Cerebellar cortex (tissue), 1 donor: ENCODE results near the gene HNRNPH1.
"Not testable (repeated sequence)": the region's sequence is repeated elsewhere in the genome, so short reads cannot be mapped to it uniquely, and the experiment has no call there.

Source experiments
- DNase-seq: peaks from one replicate; pipeline ENCODE4 v3.0.0-alpha.2; 2015; ENCODE audit warnings: low spot score

The HNRNPH1 gene, protein sequence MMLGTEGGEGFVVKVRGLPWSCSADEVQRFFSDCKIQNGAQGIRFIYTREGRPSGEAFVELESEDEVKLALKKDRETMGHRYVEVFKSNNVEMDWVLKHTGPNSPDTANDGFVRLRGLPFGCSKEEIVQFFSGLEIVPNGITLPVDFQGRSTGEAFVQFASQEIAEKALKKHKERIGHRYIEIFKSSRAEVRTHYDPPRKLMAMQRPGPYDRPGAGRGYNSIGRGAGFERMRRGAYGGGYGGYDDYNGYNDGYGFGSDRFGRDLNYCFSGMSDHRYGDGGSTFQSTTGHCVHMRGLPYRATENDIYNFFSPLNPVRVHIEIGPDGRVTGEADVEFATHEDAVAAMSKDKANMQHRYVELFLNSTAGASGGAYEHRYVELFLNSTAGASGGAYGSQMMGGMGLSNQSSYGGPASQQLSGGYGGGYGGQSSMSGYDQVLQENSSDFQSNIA

DNA sequence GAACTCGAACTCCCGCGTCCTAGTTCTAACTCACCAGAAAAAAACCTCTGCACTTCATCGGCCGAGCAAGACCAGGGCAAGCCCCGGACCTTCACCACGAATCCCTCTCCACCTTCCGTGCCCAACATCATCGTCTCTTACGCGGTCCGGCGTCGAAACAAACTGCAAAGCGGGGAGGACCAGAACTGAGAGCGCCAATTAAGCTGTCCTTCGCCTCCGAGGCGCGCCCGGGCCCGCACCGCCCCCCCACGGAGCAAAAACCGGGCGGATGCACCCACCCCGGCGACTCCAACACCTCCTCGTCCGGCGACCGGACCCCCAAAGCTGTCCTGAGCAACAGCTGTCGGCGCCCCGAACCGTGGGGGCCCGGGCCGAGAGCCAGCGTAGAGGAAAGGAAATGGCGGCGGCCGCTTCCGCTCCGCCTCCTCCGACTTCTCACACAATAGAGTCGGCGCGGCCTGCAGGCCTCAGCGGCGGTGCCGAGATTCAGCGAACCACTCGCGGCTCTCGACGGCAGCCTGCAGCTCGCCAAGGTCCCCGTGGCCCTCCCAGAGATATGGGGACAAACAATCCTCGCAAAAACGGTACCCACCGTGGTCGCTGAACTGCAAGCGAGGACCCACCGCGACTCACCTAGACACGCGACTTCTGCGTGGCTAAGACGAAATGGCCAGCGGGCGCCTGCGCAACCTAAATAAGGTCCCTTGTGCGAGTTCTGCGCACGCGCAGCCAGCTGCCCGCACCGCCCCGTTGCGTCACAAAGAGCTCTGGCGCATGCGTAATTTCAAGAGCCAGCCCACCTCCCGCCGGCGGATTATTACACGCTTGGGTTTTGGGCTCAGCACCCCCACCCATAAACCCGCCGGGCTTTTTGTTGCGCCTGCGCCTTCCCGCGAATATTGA is at the start of gene HNRNPH1:
TSS of gene HNRNPH1 (minus strand) at position 669 of the 903 bp plus-strand sequence. CDS start at position 131, 538 bp downstream.
- DNase-seq: peak; percentile 99

DNA sequence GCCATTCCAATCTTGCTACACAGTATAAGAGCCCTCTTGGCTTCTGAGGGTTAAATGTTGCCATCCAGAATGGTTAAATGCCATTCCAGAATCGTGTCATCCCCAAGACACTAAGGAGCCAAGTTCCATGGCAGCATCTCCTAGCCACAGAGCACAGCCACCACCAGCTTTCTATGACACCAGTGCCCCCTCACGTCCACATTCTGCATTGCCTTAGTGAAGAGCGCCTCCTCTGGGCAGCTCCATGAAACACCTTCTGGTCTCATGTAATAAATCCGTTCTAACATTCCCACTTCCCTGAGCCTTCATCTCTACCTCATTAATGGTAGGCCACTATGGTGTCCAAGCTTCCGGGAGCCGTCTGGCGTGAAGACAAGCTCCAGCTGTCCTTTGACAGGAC is 44.9 kb upstream of the HNRNPH1 start:
- peak; percentile 57 for DNase-seq

DNA sequence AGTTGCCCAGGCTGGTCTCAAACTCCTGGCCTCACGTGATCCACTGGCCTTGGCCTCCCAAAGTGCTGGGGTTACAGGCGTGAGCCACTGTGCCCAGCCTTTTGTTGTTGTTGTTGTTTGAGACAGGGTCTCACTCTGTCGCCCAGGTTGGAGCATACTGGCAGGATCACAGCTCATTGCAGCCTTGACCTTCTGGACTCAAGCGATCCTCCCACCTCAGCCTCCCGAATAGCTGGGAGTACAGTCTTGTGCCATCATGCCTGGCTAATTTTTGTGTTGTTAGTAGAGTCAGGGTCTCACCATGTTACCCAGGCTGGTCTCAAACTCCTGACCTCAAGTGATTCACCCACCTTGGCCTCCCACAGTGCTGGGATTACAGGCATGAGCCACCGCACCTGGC is 38.2 kb upstream of the HNRNPH1 start:
- DNase-seq: not testable (repeated sequence)

DNA sequence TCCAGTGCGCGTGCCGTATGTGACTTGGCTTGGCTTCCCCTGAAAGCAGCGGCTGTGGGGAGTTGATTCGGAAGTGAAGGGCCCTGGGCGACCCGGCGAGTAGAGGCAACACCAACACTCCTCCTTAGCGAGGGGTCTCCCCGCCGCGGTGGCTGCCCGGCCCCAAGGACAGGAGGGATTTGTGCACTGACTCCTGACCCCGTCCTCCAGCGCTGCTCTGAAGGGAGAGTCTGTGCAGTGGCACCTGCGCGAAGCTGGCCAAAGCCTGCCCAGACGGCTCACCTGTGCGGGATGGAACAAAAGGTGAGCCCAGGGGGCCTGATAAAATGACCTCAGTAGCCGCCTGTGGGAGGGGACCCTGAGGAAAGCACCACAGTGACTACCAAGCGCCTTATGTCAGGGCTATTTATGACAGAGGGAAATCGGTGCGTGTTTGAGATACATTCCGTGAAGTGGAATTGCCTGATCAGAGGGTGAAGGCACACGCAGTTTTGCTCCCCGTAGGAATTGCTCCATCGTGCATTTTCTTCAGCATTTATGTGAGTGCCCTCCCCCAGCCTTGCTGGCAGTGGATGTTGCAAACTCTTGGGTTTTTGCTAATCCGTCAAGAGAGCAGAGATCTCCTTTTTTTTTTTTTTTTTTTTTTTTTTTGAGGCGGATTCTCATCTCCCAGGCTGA is 34.8 kb upstream of the HNRNPH1 start:
- peak; percentile 25 for DNase-seq

DNA sequence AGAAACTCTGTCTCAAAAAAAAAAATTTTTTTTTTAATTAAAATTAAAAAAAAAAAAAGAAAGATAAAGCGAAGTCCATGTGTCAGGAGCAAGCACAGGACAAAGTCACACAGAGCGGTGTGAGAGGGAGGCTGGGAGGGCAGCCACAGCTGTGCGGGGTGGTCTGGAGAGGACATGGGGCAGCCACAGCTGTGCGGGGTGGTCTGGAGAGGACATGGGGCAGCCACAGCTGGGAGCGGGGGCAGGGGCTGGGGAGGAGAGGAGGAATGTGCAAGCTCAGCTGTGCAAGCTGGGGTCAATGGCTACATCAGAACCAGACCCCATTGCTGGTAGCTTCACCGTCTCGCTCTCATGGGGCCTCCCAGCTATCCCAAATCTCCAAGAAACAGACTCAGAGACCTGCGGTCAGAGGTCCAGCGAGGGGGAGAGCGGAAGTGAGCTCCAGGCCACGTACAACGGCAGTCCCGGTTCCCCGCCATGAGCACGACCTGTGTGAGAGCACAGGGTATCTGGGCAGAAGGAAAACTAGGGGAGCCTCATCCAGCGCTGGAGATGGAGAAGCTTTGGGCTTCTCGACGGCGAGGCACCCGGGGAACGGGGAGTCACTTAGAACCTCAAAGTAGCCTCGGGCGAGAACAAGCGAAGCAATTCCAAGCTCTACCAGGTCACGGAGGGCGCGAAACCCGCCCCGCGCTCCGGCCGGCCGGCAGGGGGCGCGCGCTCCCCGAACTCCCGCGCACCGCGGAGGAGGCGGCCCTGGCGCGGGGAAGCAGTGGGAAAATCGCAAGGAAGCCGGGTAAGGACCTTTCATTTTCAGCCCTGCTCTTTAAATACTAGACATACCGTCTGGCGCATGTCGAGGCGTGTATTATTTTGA is 34.1 kb upstream of the HNRNPH1 start:
- DNase-seq: not testable (repeated sequence)

DNA sequence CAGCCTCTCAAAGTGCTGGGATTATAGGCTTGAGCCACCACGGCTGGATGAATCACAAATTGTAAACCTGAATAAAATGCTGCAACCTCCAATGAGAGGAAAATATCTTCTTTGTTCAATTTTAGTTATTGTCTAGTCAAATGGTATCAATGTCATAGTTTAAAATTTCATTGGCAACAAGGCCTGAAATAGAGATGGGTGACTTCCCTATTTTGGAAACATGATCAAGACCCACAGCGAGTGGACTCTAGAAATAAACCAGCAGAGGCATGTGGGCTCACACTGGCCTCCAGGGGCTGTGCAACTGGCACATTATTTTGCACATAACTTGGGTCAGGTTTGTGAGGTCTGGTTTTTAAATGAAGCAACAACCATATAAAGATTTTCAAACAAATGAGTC is 29.7 kb upstream of the HNRNPH1 start:
- DNase-seq: not testable (repeated sequence)

DNA sequence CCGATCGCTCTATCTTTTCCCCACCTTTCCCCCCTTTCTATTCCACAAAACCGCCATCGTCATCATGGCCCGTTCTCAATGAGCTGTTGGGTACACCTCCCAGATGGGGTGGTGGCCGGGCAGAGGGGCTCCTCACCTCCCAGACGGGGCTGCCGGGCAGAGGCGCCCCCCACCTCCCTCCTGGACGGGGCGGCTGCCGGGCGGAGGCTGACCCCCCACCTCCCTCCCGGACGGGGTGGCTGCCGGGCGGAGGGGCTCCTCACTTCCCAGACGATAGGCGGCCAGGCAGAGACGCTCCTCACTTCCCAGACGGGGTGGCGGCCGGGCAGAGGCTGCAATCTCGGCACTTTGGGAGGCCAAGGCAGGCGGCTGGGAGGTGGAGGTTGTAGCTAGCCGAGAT is 26.8 kb upstream of the HNRNPH1 start:
- not testable (repeated sequence) for DNase-seq

DNA sequence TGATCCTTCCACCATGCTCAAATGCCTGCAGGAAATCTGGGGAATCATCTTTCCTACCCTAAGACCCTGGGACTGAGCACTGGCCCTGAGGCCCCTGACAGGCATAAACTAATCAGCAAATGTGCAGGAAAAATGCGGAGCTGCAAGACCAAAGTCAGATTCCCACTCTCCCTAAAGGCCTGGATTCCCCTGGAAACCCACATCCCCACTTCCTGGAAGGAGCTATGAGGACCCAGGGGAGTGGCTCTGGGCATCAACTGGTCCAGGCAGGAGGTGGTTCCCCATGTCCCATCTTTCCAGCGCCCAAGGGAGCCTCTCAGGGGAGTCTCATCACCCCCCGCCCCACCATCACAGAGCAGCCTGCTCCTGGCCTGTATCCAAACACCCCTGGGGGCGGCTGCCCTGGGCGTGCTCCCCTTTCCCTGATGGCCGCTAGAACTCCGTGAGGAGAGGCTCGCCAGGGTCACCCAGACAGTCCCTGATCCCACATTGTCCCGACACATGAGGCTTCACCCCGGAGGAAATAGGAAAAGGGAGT is 25.8 kb upstream of the HNRNPH1 start:
- DNase-seq: not testable (repeated sequence)

DNA sequence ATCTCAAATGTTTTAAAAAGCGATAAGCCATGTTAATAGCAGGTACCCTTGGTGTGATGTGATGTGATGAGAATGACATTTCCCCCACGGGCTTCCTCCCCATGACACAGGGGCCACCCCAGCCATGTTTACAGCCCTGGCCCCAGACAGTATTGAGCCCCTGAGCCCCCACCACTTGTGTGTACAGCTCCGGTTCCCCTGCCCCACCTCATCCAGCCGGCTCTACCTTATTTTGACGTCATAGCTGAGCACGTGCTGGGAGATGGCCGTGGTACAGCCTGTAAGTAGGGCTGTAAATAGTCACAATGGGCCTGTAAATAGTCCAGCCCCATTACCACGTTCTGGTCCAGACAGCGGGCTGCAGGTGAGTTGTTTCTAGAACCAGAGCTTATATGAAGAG is 24.9 kb upstream of the HNRNPH1 start:
- no peak for DNase-seq

DNA sequence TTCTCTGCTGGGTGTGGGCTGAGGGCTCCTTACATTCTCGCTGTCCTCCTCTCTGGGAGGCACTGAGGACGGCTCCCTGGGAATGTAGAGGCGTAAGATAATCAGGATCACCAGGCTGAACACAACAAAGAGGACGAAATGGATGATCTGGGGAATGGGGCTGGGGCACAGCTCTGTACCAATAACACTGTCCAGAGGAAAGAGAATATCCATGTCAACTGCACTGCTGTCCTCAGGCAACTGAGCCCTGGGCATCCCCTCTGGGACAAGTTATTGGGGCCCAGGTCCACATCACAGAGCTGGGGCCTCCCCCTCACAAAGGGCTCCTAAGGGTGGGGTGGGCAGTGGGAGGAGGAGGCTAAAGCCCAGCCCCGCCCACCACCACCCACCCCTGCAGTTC is 21.3 kb upstream of the HNRNPH1 start:
- not testable (repeated sequence) for DNase-seq

DNA sequence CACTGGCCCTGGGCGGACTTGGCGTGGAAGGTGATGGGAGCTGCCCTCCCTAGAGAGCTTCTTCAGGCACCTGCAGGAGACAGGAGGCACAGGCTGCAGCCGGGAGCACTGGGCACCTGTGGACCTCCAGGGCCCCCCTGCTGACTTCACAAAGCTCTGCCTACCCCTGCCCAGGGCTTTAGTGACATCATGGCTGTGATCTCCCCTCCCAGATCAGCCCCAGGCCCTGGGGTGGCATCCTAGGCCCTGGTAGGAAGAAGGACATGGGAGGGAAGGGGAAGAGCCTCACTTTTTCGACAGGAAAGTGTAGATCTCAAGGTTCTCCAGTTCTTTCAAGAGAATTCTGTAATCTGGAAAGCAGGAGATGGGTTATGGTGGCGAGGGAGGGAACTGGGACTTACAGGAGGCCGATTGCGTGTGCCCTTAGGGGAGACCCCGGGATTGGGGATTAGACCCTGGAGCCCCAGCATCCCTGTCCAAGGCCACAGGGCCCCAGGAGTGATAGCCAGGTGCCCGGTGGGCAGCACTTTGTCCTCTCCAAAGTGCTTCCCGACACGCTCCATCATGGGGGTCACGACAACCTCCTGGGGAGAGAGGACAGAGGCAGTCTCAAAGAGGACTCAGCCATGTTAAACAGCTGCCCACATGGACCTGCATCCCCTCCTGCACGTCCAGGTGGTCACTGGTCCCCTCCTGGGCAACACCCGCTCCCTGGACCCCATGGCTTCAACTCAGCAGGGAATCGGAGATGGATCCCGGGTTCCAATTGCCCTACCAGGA is 19.9 kb upstream of the HNRNPH1 start:
- not testable (repeated sequence) for DNase-seq

DNA sequence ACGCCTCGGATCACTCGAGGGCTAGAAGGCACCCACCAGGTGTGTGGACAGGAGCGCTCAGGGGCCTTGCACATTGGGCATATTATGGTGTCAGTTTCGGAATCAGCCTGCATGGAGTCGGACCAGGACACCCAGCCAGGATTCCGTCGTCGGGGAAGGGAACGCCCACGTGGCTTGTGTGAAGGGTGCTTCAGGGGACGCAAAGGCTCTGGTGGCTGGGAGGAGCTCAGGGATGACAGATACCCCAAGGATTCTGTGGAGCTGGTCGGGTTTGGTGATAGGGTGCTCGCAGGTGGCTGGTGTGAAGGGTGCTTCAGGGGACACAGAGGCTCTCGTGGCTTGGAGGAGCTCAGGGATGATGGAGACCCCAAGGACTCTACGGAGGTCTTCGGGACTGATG is 19.2 kb upstream of the HNRNPH1 start:
- DNase-seq: not testable (repeated sequence)

DNA sequence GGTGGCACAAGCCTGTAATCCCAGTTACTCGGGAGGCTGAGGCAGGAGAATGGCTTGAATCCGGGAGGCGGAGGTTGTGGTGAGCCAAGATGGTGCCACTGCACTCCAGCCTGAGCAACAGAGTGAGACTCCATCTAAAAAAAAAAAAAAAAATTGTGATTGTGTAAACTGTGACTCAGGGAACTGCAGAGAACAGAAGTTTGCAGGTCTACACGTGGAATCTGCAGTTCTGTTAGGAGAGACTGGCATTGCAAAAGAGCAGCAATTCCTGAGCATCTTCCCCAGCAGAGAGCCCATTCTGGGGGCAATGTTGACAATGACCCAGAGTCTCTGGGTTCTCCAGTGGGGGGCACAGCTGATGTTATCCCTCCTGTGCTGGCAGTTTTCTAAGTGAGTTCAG is 18.3 kb upstream of the HNRNPH1 start:
- DNase-seq: not testable (repeated sequence)

DNA sequence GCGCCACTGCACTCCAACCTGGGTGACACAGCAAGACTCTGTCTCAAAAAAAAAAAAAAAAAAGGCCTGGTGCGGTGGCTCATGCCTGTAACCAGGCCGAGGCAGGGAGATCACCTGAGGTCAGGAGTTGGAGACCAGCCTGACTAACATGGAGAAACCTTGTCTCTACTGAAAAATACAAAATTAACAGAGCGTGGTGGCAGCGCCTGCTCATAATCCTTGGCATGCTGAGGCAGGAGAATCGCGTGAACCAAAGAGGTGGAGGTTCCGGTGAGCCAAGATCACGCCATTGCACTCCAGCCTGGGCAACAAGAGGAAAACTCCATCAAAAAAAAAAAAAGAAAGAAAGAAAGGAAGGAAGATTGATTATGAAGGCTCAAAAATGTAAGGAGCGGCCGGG is 15.8 kb upstream of the HNRNPH1 start:
- DNase-seq: not testable (repeated sequence)

DNA sequence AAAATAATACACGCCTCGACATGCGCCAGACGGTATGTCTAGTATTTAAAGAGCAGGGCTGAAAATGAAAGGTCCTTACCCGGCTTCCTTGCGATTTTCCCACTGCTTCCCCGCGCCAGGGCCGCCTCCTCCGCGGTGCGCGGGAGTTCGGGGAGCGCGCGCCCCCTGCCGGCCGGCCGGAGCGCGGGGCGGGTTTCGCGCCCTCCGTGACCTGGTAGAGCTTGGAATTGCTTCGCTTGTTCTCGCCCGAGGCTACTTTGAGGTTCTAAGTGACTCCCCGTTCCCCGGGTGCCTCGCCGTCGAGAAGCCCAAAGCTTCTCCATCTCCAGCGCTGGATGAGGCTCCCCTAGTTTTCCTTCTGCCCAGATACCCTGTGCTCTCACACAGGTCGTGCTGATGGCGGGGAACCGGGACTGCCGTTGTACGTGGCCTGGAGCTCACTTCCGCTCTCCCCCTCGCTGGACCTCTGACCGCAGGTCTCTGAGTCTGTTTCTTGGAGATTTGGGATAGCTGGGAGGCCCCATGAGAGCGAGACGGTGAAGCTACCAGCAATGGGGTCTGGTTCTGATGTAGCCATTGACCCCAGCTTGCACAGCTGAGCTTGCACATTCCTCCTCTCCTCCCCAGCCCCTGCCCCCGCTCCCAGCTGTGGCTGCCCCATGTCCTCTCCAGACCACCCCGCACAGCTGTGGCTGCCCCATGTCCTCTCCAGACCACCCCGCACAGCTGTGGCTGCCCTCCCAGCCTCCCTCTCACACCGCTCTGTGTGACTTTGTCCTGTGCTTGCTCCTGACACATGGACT is 11.1 kb upstream of the HNRNPH1 start:
- not testable (repeated sequence) for DNase-seq

DNA sequence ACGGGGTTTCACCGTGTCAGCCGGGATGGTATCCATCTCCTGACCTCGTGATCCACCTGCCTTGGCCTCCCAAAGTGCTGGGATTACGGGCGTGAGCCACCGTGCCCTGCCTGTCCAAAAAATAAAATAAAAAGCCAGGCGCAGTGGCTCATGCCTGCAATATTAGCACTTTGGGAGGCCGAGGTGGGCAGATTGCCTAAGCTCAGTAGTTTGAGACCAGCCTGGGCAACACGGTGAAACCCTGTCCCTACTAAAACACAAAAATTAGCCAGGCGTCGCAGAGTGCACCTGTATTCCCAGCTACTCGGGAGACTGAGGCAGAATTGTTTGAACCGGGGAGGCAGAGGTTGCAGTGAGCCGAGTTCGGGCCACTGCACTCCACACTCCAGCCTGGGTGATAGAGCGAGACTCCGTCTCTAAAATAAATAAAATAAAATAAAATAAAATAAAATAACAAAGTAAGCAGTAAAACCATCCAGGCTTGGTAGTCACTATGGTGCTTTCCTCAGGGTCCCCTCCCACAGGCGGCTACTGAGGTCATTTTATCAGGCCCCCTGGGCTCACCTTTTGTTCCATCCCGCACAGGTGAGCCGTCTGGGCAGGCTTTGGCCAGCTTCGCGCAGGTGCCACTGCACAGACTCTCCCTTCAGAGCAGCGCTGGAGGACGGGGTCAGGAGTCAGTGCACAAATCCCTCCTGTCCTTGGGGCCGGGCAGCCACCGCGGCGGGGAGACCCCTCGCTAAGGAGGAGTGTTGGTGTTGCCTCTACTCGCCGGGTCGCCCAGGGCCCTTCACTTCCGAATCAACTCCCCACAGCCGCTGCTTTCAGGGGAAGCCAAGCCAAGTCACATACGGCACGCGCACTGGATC is 10.3 kb upstream of the HNRNPH1 start:
- DNase-seq: not testable (repeated sequence)

DNA sequence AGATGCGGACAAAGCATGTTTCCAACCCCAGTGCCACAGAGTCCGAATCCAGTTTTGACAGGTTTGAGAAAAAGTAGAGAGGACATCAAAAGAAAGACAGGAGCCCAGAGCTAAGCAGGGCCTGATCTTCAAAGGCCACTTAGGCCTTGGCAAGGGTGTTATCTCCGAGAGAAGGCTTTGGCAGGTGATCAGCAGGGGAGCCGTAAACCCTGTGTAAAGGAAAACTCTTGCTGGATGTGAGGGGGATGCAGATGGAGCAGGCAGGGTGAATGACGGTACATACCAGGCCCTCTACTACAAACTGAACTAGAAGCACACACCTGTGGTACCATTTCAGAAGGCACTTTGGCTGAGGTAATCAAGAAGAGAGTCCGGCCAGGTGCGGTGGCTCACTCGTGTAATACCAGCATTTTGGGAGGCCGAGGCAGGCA is 1.4 kb upstream of the HNRNPH1 start:
- DNase-seq: no peak
